SK-N-SH (cell line): ENCODE measurements around the gene SGPP2.

Experiments used
- CTCF ChIP-seq: fragments of 200-600 bp; sonication (generic); IDR thresholded peaks from 2 replicates; pipeline ENCODE4 v1.6.1; 2017; ENCODE audit warnings: antibody characterized with exemption, mild to moderate bottlenecking, moderate library complexity
- EP300 ChIP-seq, 2 experiments: IDR thresholded peaks; 2 replicates each; pipeline versions ENCODE4 v1.4.0 to v1.6.1; 2012; ENCODE audit warnings: borderline replicate concordance in 1 of 2, low read depth in 1 of 2, low read length in 1 of 2
- MAX ChIP-seq: IDR thresholded peaks from 2 replicates; pipeline ENCODE4 v1.4.0; 2012; ENCODE audit warnings: low read depth
- NRF1 ChIP-seq: IDR thresholded peaks from 2 replicates; pipeline ENCODE4 v1.6.1; 2012; ENCODE audit warnings: low read depth, mild to moderate bottlenecking, low read length
- POLR2AphosphoS5 ChIP-seq: IDR thresholded peaks from 2 replicates; pipeline ENCODE4 v1.6.1; 2012; ENCODE audit warnings: low read depth, low read length
- REST ChIP-seq: IDR thresholded peaks from 2 replicates; pipeline ENCODE4 v1.6.1; 2012; ENCODE audit warnings: mild to moderate bottlenecking, low read depth, low read length, moderate library complexity
- RXRA ChIP-seq: IDR thresholded peaks from 2 replicates; pipeline ENCODE4 v1.4.0; 2012; ENCODE audit warnings: low read depth, mild to moderate bottlenecking, borderline replicate concordance
- USF1 ChIP-seq: IDR thresholded peaks from 2 replicates; pipeline ENCODE4 v1.4.0; 2012; ENCODE audit warnings: low read depth, borderline replicate concordance

- no peak for TF ChIP-seq EP300 (IDR thresholded peaks at IDR 0.05; ENCODE audit: borderline replicate concordance in 1 of 2, low read depth in 1 of 2, low read length in 1 of 2)
- no peak for TF ChIP-seq POLR2AphosphoS5
- TF ChIP-seq RXRA, result no peak
- TF ChIP-seq REST, result no peak
- no peak for TF ChIP-seq CTCF
- no peak for TF ChIP-seq MAX
- no peak for TF ChIP-seq NRF1
- TF ChIP-seq USF1, result no peak
These were observed 174.3 kb downstream of the SGPP2 start for GRCh38 chr2:222598611-222599010.
